ENCODE data around the gene NKX3-2.
A peak's percentile ranks its signal among the peaks of the same experiment; 100 is the strongest.

DNA sequence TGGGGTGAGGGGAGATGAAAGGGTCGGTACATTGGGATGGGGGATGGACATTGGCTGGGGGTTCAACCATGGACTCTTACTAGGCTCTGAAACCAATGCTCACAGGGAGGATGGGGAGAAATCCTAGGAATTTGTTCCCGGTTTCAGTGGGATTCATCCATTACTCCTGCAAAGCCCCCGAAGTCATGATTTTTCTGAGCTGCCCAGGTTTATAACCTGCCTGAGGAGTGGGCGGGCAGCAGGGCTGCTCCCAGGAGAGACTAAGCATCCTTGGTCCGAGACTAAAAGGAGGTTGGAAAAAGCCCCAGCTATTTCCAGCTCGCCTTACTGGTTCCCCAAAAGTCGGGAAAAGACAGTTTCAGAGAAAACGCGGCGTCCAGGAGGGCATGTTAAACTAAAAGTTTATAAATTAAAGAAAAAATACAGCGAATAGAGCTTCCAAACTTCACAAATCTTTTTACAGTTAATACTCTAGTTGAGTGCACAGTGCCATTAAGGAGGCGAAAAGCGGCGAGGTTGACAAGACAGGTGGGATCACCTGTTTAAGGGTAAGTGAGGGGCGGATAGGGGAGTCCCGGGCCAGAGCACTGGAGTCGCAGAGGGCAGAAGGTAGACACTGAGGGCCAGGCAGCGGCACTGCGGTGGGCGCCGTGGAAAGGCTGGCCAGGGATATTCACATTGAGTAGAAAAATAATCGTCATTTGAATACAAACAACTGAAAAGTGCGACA, 3.7 kb downstream of the NKX3-2 start:
- no peak for TF ChIP-seq POLR2A (IDR thresholded peaks at IDR 0.05; ENCODE audit: control extremely low read depth in 1 of 2, low read depth in 2 of 2, low read length in 2 of 2)
- TF ChIP-seq SP1 (IDR thresholded peaks at IDR 0.05; ENCODE audit: low read depth, low read length): 0 out of 2 replicates have a peak, but pooled peaks have one; percentile 8
- no peak for TF ChIP-seq ZNF274 (IDR thresholded peaks at IDR 0.05; ENCODE audit: borderline replicate concordance, extremely low read depth, low read length)
- TF ChIP-seq EZH2 (IDR thresholded peaks at IDR 0.05; ENCODE audit: low read depth, low read length, severe bottlenecking): peak; percentile 93
- TF ChIP-seq SRF (IDR thresholded peaks at IDR 0.05; ENCODE audit: low read depth, low read length): no peak
- TF ChIP-seq CTCF (IDR thresholded peaks at IDR 0.05; ENCODE audit: control extremely low read depth in 1 of 3, insufficient read depth in 1 of 3, low read depth in 1 of 3, low read length in 3 of 3): no peak
- no peak for TF ChIP-seq RBBP5 (IDR thresholded peaks at IDR 0.05; ENCODE audit: borderline replicate concordance, low read depth, low read length)
- no peak for TF ChIP-seq CBX8 (IDR thresholded peaks at IDR 0.05; ENCODE audit: borderline replicate concordance, low read depth, low read length)

Measured in H1 (cell line).